Right cardiac atrium (tissue), 5 donors: ENCODE measurements around the gene NT5DC2. TPM values are rescaled to one million over a fixed set of nuclear protein-coding genes. Genes with fewer than 3 reads are reported as not detected.

Experiments used
- ATAC-seq, 2 donors: fragments of 200-7000 bp; cut with Tn5 transposase; one replicate each; pipeline versions ENCODE4 v1.8.0 to v1.9.1; 2020; ENCODE audit warnings: moderate library complexity in 2 of 2, mild to moderate bottlenecking in 1 of 2
- DNase-seq, 3 donors: peaks; one replicate each; pipeline ENCODE4 v3.0.0-alpha.2; 2020
- H3K27ac ChIP-seq: one replicate; pipeline ENCODE4 v1.5.1; 2013; ENCODE audit warnings: mild to moderate bottlenecking, low read length, control low read depth, moderate library complexity
- H3K27me3 ChIP-seq: one replicate; pipeline ENCODE4 v1.6.1; 2013; ENCODE audit not compliant: control insufficient read depth, insufficient read depth
- H3K4me1 ChIP-seq: one replicate; pipeline ENCODE4 v1.6.1; 2013; ENCODE audit warnings: low read length; ENCODE audit not compliant: control insufficient read depth, insufficient read depth
- H3K4me3 ChIP-seq: one replicate; pipeline ENCODE4 v1.5.1; 2013; ENCODE audit warnings: low read length, control low read depth
- H3K9me3 ChIP-seq: one replicate; pipeline ENCODE4 v1.6.1; 2013; ENCODE audit warnings: low read length; ENCODE audit not compliant: control insufficient read depth
- WGBS: extraction: QIAGEN DNeasy Blood & Tissue Kit; methylation state at CpG from one replicate; pipeline ENCODE4 v1.1.7; 2013; 5-methylcytosine and 5-hydroxymethylcytosine counted together
- intact Hi-C, 4 donors: fragments of 100-400 bp; cut with DNase I; formaldehyde crosslinking; loops; one replicate each; pipeline versions ENCODE4 v1.11.0 to v1.14.0; 2022 to 2023
- polyA plus RNA-seq: library from polyadenylated mRNA; stranded (reverse); fragments of 200-250 nt; gene quantifications from one replicate; pipeline ENCODE4 v1.2.3, GENCODE V29; 2013
- total RNA-seq, 4 donors: library from RNA; stranded (reverse); fragmentation: NEBNext Ultra II Directional; extraction: Animal tissue kit (Norgen Biotek cat#: 25700); gene quantifications; one replicate each; pipeline ENCODE4 v1.2.1, GENCODE V29; 2021
- donor health status: healthy with polysubstance abuse.
- donor health status: DM: no; HTN: yes; CAD: no.
- donor health status: DM: no; HTN: no; CAD: no.
- donor health status: DM: no; HTN: yes; CAD: no; lungs with severe emphysema.
- donor health status: DM: yes; HTN: yes; CAD: no.

The NT5DC2 gene
- total and polyA plus RNA-seq, 5 donors = 123 to 322 (median 174) TPM

- ATAC-seq = no peak
- intact Hi-C loops = no loop called here
- 94% methylated on average over 18 of the region's 18 CpGs for WGBS
- peaks cover 26% of the 10 kb centered on the region for H3K4me1 ChIP-seq
- peak overlapping the region; percentile 19 for H3K27ac ChIP-seq
- DNase-seq = peak in 1 of 3 donors; percentile 62
- H3K9me3 ChIP-seq = no peaks in the 10 kb centered on the region
- no peaks in the 10 kb centered on the region for H3K27me3 ChIP-seq
- H3K4me3 ChIP-seq = no peak overlapping the region
Observed at GRCh38 chr3:52524258-52524751, 9.4 kb downstream of the NT5DC2 start.

- Histone ChIP-seq H3K4me3 (no peak overlapping the region), H3K9me3 (no peaks in the 10 kb centered on the region), H3K27me3 (no peaks in the 10 kb centered on the region), H3K4me1 (peaks cover 19% of the 10 kb centered on the region), H3K27ac (no peak overlapping the region)
- 92% methylated on average over 26 of the region's 26 CpGs for WGBS
- DNase-seq (peak; percentile 13 to 57 (median 44)), ATAC-seq (no peak)
- intact Hi-C loops = no loop called here
Observed at GRCh38 chr3:52523386-52524257, 10.0 kb downstream of the NT5DC2 start.

- ATAC-seq (no peak), DNase-seq (peak in 2 of 3 donors; percentile 40 to 54)
- Histone ChIP-seq H3K9me3 (no peaks in the 10 kb centered on the region), H3K4me1 (peaks cover 19% of the 10 kb centered on the region), H3K27ac (no peak overlapping the region), H3K27me3 (no peaks in the 10 kb centered on the region), H3K4me3 (no peak overlapping the region)
- intact Hi-C loops = no loop called here
- WGBS = 90% methylated on average over 14 of the region's 14 CpGs
Observed at GRCh38 chr3:52522651-52523251, 10.9 kb downstream of the NT5DC2 start.

GRCh38 chr3:52521881-52522650, 11.6 kb downstream of the NT5DC2 start:
- peak; percentile 5 to 54 (median 43) for DNase-seq

GRCh38 chr3:52521488-52521824, 12.2 kb downstream of the NT5DC2 start:
- peaks cover 19% of the 10 kb centered on the region for H3K4me1 ChIP-seq

More at GRCh38 chr3:52521881-52522650, 11.6 kb downstream of the NT5DC2 start:
- Histone ChIP-seq H3K4me1 (peaks cover 19% of the 10 kb centered on the region), H3K9me3 (no peaks in the 10 kb centered on the region), H3K27me3 (no peaks in the 10 kb centered on the region), H3K27ac (no peak overlapping the region), H3K4me3 (no peak overlapping the region)
- intact Hi-C loops = no loop called here
- WGBS = 95% methylated on average over 33 of the region's 33 CpGs
- ATAC-seq = no peak

GRCh38 chr3:52520716-52521487, 12.8 kb downstream of the NT5DC2 start:
- intact Hi-C loops = no loop called here

More at GRCh38 chr3:52521488-52521824, 12.2 kb downstream of the NT5DC2 start:
- no peak overlapping the region for H3K27ac ChIP-seq
- no peak overlapping the region for H3K4me3 ChIP-seq
- WGBS = 93% methylated on average over 8 of the region's 8 CpGs
- ATAC-seq (no peak), DNase-seq (peak; percentile 15 to 34 (median 25))
- H3K9me3 ChIP-seq = no peaks in the 10 kb centered on the region
- H3K27me3 ChIP-seq = no peaks in the 10 kb centered on the region
- intact Hi-C loops = no loop called here

GRCh38 chr3:52520141-52520667, 13.5 kb downstream of the NT5DC2 start:
- no peaks in the 10 kb centered on the region for H3K9me3 ChIP-seq
- peaks cover 7% of the 10 kb centered on the region for H3K4me1 ChIP-seq
- H3K4me3 ChIP-seq = no peak overlapping the region
- DNase-seq (peak in 2 of 3 donors; percentile 31 to 50), ATAC-seq (no peak)
- 95% methylated on average over 14 of the region's 14 CpGs for WGBS
- intact Hi-C loops = no loop called here
- no peaks in the 10 kb centered on the region for H3K27me3 ChIP-seq
- H3K27ac ChIP-seq = no peak overlapping the region

More at GRCh38 chr3:52520716-52521487, 12.8 kb downstream of the NT5DC2 start:
- ATAC-seq = no peak
- 90% methylated on average over 20 of the region's 20 CpGs for WGBS
- Histone ChIP-seq H3K4me1 (peaks cover 14% of the 10 kb centered on the region), H3K4me3 (no peak overlapping the region), H3K27ac (no peak overlapping the region), H3K9me3 (no peaks in the 10 kb centered on the region), H3K27me3 (no peaks in the 10 kb centered on the region)
- peak; percentile 17 to 55 (median 23) for DNase-seq

- ATAC-seq (no peak), DNase-seq (peak in 2 of 3 donors; percentile 47 to 51)
- Histone ChIP-seq H3K9me3 (no peaks in the 10 kb centered on the region), H3K4me3 (no peak overlapping the region), H3K4me1 (peaks cover 3% of the 10 kb centered on the region), H3K27ac (no peak overlapping the region), H3K27me3 (no peaks in the 10 kb centered on the region)
- intact Hi-C loops = no loop called here
- 91% methylated on average over 22 of the region's 22 CpGs for WGBS
Observed at GRCh38 chr3:52519445-52520140, 14.1 kb downstream of the NT5DC2 start.

GRCh38 chr3:52518723-52519444, 14.8 kb downstream of the NT5DC2 start:
- H3K27ac ChIP-seq = no peak overlapping the region
- no peaks in the 10 kb centered on the region for H3K4me1 ChIP-seq
- H3K27me3 ChIP-seq = no peaks in the 10 kb centered on the region
- no peak overlapping the region for H3K4me3 ChIP-seq
- ATAC-seq (peak; percentile 17 to 38), DNase-seq (peak in 2 of 3 donors; percentile 81 to 83)
- no peaks in the 10 kb centered on the region for H3K9me3 ChIP-seq
- WGBS = 50% methylated on average over 50 of the region's 50 CpGs
- intact Hi-C loops = no loop called here
